Hypothalamus (tissue), 51 donors: Measurements from ENCODE around the gene TMEM200C.

Source experiments
- DNase-seq, 51 donors: peaks; one replicate each; lab custom pipeline; 2025; lab: John Stamatoyannopoulos, UW

TMEM200C gene

GRCh38 chr18:5895299-5895875 is at the start of gene TMEM200C:
Gene TMEM200C, minus strand, starts transcription at chr18:5895522. Its CDS starts 3,459 bp downstream, at chr18:5892063.
- DNase-seq: peak in 13 of 51 donors; percentile 6 to 47 (median 30)

DNA sequence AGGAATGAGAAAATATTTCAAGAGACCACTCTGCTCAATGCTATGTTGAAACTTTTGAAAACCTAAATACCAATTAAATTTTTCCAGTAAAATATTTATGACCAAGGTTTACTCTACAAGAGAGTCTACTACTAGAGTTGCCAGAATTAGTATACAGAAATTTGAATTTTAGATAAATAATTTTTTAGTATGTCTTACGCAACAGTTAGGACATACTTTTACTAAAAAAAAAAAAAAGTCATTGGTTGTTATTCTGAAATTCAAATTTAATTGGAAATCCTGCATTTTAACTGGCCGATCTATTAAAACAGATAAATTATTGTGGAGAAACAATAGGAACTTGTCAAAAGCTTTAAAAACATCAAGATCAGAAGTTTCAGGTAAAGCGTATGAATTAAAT is 49.1 kb upstream of the TMEM200C start:
- DNase-seq: no peak

DNA sequence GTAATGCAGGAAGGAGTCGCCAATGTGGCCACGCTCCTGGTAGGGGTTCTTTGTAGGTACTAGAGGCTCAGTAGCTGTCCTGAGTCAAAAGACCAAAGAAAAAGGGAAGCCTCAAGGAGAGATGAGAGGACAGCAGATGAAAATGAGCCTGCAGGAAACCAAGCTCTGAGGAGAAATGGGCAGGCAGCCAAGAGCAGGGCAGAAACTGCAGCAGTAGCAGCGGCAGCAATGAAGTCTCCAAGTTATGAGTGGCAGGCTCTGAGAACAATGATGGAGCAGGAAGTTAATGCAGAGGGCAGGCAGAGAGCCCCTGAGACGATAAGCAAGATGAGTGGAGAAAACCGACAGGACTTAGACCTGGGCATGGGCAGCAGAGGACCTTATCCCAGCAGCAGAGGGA is 48.2 kb upstream of the TMEM200C start:
- DNase-seq: peak in 4 of 51 donors; percentile 10 to 19 (median 16)

- no peak for DNase-seq
Observed at GRCh38 chr18:5942591-5942990, 47.3 kb upstream of the TMEM200C start.

- DNase-seq: peak in 1 of 51 donors; percentile 15
Observed at GRCh38 chr18:5941890-5942289, 46.6 kb upstream of the TMEM200C start.

- no peak for DNase-seq
Observed at GRCh38 chr18:5939801-5940667, 44.7 kb upstream of the TMEM200C start.

GRCh38 chr18:5937795-5938194 is 42.5 kb upstream of the TMEM200C start:
- no peak for DNase-seq

DNA sequence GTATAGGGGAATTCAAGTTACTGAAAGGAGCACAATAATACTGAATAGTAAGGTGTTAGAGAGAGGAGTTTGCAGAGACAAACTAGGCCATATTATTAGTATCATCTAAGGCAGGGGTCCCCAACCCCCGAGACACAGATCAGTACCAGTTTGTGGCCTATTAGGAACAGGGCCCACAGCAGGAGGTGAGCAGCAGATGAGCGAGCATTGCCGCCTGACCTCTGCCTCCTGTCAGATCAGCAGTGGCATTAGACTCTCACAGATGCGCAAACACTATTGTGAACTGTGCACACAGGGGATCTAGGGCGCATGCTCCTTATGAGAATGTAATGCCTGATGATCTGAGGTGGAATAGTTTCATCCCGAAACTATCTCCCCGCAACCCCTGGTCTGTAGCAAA is 41.8 kb upstream of the TMEM200C start:
- no peak for DNase-seq

DNA sequence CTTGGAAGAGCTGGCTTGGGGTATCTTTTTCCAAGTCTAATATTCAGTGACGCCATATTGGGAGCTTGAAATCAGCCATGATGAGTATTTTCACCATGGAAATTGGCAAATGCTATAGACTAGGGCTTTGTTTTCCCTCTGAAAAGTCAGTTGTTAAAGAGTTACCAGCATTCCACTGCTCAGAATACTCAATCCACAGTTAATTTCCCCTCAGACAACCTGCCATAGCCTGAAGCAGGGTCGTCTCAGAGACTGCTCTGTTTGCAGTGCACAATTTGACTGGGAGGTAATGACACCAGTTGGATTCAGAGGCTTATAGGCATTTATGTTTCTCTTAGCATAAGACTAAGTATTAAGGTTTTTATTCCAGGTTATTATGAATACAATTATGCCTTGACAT is 35.5 kb upstream of the TMEM200C start:
- DNase-seq: no peak

- no peak for DNase-seq
Observed at GRCh38 chr18:5918205-5918858, 23.0 kb upstream of the TMEM200C start.

GRCh38 chr18:5914951-5915350 is 19.6 kb upstream of the TMEM200C start:
- DNase-seq: no peak

DNA sequence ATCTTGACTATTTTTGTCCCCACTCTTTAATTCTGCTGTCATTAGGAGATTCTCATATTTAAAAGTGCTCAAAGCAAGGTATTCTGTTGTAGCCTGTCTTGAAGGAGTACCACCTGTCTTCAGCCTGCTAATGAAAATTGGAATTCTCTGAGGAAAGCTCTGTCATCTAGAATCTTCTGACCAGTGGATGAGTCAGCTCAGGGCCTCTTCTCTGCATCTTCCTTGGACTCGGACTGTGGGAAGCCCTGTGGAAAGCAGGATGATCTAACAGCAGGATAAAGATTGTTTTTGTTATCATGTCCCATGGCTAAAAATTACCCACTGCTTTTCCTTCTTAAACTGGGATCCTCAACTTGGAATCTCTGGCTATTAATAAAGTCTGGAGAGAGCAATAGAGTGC is 18.7 kb upstream of the TMEM200C start:
- DNase-seq: no peak

DNA sequence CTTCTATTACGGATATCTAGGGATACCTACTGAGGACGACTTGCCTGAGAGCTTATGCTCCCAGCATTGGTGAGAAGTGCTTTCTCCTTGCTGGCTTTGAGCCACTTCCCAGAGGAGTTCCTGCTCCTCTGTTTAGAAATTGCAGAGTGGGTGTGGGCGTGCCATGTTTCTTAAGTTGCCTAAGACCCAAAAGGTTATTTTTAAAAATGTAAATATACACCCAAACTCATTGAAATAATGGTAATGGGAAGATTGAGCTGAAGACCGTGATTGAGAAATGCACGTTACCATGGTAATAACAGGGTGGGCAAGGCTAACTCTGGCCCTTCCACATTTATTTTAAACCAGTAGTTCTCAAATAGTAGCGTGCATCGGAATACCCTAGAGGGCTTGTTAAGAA is 17.2 kb upstream of the TMEM200C start:
- no peak for DNase-seq

DNA sequence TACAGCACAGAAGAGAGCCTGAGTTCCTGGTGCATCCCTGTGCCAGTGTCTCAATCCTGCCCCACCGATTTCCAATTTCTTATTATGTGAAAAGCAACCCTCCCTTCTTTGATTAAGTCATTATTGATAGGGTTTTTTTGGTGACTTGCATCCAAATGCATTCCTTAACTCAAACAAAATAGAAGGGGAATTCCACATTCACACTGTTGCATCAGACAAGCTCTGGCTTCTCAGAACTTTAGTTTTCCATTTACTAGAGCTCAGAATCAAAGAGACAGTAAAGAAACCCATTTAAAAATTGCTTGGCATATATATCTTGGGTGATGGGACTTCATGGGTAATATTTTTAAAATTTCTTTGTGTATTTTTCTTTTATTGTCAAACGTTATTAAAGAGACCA is 13.8 kb upstream of the TMEM200C start:
- no peak for DNase-seq

DNA sequence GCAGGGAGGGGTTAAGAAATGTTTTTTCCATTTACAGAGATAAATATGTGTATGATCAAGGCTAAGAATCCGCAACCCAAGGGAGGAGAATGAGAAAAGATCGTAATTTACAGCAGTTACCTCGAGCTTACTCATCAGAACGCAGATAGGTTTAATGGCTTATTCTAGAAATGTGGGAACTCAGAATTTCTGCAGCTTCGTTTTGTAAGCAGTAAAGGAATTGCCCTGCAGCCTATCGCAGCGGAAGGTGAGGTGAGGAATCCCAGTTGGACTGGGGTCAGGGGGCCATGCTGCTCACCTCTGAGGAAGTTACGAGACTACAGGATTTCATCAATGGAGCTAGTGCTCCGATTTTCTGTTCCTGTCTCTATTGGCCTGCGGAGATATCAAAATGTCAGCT is 8.1 kb upstream of the TMEM200C start:
- DNase-seq: no peak

GRCh38 chr18:5900262-5900661 is 4.9 kb upstream of the TMEM200C start:
- DNase-seq: no peak

DNA sequence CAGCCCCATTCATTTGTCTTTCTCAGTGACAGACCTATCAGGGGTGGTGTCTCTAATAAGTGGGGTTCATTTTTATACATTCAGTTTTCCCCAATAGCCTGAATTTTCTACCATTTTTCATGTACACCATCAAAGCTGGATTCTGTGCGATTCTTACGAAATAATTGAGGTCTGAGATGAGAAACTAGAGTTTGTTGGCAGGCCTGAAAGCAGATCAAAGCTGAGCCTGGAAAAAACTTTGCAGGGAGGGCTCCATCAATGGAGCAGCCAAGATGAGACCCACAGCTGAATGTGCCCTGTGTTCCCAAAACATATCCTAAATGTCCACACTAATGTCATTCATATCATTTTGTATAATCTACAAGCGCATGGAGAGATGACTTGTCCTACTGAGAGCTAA is 4.5 kb upstream of the TMEM200C start:
- no peak for DNase-seq

DNA sequence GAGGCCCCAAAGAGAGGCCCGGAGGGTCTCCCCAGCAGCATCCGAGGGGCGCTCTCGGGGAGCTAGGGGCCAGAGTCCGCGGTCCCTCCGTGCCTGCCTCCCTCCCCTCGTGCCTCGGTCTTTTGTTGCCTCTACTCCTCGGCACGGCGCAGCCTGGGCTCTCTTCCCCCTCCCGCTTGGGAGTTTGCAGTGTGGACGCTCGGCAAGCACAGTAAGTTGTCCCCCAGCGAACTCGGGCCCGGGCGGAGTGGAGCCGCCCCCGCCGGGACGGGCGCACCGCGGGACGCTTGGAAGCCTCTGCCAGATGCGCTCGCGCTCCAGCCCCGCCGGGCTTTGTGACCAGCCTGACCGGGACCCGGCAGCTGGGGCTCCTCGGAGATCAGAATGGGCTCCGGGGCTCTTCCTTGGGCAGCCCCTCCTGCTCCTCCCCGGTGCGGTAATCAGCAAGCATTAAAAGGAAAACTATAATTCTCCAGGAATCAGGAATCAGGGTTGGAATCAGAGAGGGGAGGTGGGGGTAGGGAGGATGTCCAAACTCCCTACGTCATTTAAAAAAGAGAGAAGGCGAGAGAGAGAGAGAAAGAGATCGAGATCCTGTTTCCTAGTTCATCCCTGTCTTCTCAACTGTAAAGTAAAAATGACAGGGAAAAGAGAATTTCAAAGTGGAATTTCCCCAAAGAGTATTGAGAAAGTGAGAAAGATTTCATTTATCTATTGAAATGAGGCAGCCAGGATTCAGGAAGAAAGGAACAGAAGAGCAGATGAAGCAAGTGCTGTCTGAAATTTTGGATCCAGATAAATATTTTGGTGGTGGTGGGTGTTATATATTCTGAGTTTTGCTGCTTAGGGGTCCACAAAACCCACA is 786 bp upstream of the TMEM200C start:
- peak in 22 of 51 donors; percentile 4 to 43 (median 22) for DNase-seq

DNA sequence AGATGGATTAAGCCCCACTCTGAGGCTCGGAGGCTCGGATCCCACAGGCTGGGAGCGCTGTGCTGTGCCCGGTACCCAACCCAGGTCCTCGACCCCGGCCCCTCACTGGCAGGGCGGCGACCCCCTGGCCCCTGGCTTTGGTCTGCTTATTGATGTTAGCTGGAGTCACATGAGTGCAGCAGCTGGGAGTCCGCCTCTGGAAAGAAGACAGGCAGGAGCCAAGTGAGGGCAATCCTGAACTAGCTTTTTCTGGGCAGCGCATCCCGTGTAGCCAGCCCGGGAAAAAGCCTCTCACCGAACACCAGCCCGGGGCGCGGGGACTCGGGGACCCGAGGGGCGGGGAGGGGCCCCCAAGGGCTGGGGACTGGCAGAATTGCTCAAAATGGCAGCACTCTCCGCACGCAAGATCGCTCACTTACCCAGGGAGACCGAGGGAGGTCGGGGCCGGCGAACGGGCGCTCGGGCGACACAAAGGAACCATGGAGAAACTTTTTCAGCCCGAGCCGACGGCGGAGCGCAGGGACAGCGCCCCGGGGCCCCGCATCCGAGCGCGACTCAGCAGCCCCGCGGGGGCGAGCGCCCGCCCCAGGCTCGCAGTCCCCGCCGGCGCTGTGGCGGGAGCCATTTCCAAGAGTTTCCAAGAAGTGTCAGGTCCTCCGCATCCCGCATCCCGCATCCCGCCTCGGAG is 567 bp downstream of the TMEM200C start:
- peak in 15 of 51 donors; percentile 4 to 68 (median 30) for DNase-seq

DNA sequence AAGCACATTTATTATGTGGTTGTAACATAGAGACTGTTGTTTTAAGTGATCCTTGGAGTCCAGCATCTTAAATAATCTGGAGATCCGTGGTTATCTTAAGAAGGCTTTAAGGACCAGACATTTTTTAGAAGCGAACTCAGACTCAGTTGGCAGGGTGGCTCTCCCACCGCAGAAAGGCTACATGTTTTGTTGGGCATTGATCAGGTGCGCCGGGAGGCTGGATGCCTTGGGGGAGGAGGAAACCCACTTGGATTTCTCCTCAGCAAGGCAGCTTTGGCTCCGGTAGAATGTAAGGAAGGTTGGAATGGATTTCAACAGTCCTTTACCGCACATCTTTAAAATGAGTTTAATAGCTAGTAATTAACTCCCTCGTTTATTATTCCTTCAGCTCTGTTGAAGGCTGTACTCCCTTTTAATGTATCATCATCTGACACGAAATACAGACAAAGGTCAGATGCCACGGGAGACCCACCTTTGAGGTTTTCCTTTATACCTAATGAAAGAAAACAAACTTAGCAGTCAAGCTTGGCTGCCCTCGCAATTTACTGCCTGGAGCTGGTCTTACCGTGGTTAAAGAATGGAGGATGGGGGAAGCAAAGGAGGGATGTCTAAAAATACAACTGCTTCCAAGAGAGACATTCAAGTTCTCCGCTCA is 1.2 kb downstream of the TMEM200C start:
- no peak for DNase-seq
